Regular cardiac myocyte (primary cell): ENCODE data around the gene TEX9. TPM values are rescaled to one million over a fixed set of nuclear protein-coding genes. Genes with fewer than 3 reads are reported as not detected.

ENCODE experiments used
- total RNA-seq: library from RNA; depleted of rRNA; stranded (reverse); fragments of >200 nt; gene quantifications from 2 replicates; pipeline ENCODE4 v1.2.3, GENCODE V29; 2014

TEX9 gene
- 2.3 and 8.7 TPM in 2 replicates for total RNA-seq

DNA sequence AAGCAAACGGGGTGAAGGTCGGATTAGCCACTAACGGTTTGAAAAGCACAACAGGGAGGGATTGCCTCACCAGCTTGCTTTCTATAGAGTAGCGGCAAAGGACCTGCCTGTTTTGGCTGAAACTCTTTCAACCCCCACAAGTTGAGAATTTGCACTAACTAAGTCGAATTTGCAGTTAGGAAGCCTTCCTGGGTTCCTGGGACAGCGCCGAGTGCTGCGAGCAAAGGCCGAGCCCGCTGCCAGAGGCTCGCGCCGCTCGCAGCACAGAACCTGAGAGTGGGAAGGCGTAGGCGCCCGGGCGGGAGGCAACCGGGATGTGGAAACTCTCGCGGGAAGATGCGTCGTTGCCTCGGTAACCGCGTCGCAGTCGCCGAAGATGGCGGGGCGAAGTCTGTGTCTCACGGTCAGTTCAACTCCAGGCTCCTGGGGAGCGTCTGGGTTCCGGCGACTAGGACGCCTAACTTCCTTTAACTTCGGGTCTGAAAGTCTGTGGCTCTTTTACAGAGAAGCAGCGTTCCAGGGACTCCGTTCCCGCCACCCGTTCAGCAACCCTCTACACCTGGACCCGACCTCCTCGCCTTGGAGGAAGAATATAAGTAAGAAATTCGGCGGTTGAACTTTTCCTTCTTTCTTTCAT lies at the start of gene TEX9:
TSS of gene TEX9 (plus strand) at position 352 of the 637 bp plus-strand sequence. CDS start at position 377, 25 bp downstream.

DNA sequence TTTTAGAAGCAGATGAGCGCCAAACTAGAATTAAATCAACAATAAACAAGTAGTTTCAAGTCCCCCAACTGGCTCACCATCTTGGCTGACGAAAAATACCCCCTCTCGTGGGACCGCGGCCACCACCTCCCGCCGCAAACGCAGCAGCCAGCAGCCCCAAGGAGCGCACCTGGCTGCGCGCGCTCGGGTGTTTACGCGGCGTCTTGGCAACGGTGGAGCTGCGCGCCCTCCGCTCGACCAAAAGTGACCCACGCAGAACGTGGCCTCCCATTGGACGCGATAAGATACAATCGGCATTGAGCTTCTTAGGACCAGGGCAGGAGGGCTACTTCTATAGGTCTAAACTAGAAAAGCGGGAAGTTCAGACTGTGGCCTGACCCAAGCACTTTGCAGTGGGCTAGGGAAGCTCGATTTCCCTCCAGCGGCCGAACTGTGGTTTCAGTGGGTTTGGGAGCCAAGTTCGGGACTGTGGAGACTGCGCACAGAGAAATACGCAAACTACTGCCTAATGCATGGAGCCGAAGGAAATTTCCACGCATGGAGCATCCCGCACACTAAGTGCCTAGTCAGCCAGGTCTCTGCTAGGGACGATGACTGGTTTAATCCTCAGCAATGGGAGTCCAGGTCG lies 99.8 kb downstream of the TEX9 start, which contains the start of gene MNS1:
TSS of gene MNS1 (minus strand) at position 245 of the 628 bp plus-strand sequence. CDS start at position 80, 165 bp downstream.

Other genes with a start within 250 kb of the TEX9 start
- gene RFX7, start 121.5 kb upstream of the TEX9 start, total RNA-seq: 2.1 and 4.5 TPM in 2 replicates
- 0.85 and 4.8 TPM in 2 replicates for gene MNS1, start 99.7 kb downstream of the TEX9 start, total RNA-seq